Islet of Langerhans (tissue), 1 donor: ENCODE measurements around the gene PAGR1.
"Not testable (repeated sequence)": the region's sequence is repeated elsewhere in the genome, so short reads cannot be mapped to it uniquely, and the experiment has no call there.

Experiments
- FAIRE-seq: peaks from one replicate; lab custom pipeline; 2011; peaks lifted over from hg19 to GRCh38; lab: Jason Lieb, UNC

The PAGR1 gene

GRCh38 chr16:29812754-29813643 is 3.0 kb upstream of the PAGR1 start:
- FAIRE-seq: no peak

DNA sequence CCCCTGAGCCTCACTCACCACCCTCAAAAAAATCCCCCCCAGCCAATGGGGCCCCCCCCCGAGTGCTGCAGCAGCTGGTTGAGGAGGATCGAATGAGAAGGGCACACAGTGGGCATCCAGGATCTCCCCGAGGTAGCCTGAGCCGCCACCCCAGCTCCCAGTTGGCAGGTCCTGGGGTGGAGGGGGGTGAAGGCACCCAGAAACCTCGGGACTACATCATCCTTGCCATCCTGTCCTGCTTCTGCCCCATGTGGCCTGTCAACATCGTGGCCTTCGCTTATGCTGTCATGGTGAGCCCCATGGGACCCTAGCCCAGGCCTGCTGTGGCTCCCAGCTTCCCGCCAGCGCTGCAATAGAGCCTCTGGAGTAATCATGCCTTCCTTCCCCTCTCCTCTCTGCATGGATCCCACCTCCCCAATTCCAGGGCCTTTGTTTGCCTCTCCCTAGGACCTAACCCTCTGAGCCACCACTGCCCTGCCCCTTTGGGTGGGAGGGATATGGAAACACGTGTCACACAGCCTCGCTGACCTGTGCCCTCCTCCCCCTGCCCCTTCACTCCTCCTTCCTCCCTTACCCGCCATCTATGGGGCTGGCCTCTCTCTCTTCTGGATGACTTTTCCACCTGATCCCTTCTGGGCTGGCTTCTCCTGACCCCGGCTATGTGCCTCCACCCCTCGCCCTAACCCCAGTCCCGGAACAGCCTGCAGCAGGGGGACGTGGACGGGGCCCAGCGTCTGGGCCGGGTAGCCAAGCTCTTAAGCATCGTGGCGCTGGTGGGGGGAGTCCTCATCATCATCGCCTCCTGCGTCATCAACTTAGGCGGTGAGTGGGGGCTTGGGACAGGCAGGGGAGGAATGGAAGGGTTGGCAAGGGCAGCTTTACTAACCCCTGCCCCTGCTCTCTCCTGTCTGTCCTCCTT is 2.0 kb upstream of the PAGR1 start:
- FAIRE-seq: no peak

DNA sequence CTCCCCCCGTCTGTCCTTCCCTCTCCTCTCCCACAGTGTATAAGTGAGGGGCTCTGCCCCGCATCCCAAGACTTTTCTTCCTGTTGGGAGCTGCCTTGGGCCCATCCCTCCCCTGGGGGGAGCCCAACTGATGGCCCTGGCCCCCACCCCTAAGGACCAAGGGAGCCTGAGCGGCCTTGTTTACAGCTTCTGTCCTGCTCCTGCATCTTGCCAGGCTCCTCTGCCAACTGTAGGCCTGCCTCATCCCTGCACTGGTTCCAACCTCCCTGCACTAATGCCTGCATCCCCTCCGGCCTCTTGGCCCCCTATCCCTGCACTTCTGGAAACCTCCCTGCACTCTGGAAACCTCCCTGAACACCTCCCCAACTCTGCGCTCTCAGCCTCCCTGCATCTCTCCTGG is 1.4 kb upstream of the PAGR1 start:
- no peak for FAIRE-seq

- FAIRE-seq: no peak
Measured at GRCh38 chr16:29815032-29815721, 775 bp upstream of the PAGR1 start.

DNA sequence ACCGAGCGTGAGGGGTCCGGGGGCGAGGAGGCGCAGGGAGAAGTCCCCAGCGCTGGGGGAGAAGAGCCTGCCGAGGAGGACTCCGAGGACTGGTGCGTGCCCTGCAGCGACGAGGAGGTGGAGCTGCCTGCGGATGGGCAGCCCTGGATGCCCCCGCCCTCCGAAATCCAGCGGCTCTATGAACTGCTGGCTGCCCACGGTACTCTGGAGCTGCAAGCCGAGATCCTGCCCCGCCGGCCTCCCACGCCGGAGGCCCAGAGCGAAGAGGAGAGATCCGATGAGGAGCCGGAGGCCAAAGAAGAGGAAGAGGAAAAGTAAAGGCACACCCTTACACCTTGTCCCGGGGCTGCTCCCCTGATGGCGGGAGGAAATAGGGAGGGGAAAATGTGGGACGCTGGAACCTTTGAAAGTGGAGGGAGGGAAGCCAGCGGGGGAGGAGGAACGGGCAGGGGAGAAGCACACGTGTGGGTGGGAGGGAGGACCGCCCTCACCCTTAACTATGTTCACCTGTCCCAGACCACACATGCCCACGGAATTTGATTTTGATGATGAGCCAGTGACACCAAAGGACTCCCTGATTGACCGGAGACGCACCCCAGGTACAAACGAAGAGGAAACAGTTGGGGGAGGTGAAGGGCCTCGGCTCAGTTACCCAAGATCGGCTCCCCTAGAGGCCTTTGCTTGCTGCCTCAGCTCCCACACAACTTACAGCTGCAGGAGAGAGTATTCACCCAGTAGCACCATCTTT is 916 bp downstream of the PAGR1 start:
- FAIRE-seq: no peak

DNA sequence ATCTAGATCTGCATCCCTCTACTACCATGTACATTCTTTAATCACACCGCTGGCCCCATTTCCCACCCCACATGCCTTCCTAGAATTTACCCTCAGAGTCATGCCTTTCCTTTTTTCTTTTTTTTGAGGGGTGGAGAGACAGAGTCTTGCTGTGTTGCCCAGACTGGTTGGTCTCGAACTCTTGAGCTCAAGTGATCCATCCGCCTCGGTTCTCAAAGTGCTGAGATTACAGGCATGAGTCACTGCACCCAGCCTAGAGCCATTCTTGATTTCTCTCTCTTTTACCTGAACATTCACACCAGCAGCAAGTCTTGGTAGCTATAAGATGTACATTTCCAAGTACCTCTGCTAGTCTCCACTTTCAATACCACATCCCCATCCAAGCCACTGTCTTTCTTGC is 2.1 kb downstream of the PAGR1 start:
- FAIRE-seq: no peak

DNA sequence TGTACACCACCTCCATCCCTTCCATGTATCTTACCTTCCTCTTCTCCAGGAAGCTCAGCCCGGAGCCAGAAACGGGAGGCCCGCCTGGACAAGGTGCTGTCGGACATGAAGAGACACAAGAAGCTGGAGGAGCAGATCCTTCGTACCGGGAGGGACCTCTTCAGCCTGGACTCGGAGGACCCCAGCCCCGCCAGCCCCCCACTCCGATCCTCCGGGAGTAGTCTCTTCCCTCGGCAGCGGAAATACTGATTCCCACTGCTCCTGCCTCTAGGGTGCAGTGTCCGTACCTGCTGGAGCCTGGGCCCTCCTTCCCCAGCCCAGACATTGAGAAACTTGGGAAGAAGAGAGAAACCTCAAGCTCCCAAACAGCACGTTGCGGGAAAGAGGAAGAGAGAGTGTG is 3.6 kb downstream of the PAGR1 start:
- no peak for FAIRE-seq

DNA sequence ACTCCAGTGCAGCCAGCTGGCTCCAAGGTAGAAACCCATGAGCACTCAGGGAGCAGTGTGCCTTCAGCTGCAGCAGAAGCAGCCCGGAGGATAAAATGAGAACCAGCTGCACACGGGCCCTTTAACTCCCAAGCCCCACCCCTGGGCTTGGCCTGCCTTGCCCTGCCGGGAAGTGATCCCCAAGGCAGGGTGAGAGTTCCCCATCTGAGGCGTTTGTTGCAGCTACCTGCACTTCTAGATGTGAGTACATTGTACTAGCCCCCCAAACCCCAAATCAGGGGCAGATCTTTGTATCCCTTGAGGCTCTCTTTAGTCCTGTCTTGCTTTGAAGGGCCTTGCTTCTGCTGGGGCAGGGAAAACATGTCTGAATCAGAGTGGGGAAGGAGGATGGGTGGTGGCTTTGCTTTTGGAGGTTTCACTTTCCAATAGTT is 4.3 kb downstream of the PAGR1 start, which contains the start of gene MVP:
TSS of gene MVP (plus strand) at position 192 of the 431 bp plus-strand sequence. CDS start 10,088 bp downstream, outside the sequence.
- FAIRE-seq: no peak

DNA sequence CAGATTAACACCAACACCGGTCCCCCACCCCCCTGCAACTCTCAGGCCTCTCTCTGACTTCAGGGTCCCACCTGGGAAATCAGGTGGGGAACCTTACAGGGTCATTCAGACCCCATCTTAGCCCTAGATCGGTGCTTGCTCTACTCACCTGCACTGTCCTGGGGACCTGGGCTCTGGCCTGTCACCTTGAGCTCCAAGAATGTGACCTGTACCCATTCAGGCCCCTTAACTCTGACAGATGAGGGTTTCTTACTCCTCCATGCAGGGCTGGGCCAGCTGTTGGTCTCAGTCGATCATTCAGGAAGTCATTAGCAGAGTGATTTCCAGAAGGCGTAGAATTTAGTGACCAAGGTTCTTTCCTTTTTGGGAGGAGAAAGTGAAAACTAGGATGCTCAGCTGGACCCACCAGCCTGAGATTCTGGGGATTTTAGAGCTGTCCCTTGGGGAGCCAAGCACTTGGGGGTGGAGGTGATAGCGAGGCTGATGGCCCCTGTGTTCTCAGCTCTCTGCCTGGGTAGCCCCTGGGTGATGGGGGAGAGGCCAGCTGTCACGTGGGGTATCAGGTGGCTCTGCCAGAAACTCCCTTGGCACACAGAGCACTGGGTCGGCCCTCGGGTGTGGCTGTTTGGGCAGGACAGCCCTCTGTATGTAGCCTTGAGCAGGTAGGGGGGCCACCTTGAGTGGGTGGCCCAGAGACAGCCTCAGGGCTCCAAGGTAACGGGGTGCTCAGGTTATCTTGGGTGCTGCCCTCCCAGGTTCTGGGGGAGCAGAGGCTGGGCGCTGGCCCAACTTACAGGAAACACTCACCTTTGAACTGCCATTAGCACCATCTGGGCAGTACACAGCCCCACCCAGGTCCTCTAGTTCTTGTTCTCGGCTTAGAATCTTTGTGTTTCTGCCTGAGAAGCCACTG is 5.0 kb downstream of the PAGR1 start:
- FAIRE-seq: no peak

DNA sequence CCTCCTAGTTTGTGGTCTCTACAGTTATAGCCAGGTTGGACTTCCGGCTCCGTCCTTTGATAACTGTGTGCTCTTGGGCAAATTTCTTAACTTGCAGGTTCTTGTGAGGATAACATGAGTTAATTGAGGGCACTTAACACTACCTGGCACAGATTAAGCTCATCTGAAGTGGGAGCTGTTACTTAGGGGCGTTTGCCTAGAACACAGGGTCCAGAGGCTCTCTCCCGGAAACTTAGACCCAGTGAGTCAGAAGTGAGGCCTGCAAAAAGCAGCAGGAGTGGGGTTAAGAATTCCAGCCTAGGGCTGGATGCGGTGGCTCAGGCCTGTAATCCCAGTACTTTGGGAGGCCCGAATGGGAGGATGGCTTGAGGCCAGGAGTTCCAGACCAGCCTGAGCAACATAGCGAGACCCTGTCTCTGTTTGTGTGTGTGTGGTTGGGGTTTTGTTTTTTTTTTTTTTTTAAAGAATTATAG is 5.7 kb downstream of the PAGR1 start:
- no peak for FAIRE-seq

DNA sequence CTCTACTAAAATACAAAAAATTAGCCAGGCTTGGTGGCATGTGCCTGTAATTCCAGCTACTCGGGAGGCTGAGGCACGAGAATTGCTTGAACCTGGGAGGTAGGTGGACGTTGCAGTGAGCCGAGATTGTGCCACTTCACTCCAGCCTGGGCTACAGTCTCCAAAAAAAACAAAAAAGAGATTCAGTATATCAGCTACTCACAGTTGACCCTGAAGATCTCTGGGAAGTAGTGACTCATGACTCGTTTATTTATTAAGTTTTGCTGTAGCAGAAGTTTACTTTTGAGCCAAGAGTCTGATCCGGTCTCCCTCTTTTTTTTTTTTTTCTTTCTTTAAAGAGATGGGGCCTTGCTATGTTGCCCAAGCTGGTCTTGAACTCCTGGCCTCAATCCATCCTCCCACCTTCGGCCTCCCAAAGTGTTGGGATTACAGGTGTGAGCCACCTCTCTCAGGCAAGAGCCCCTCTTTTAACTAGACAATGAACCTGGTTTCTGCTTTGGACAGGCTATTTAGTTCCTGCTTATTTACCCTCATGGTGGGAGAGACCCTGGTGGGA is 8.7 kb downstream of the PAGR1 start:
- no peak for FAIRE-seq

GRCh38 chr16:29825145-29826044 is 9.4 kb downstream of the PAGR1 start:
- FAIRE-seq: no peak

DNA sequence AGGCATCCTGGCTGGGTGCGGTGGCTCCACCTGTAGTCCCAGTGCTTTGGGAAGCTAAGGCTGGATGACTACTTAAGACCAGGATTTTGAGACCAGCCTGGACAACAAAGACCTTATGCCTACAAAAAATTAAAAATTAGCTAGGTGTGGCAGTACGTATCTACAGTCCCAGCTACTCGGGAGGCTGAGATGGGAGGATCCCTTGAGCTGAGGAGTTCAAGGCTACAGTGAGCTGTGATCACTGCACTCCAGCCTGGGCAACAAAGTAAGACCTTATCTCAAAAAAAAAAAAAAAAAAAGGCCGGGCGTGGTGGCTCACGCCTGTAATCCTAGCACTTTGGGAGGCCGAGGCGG is 10.4 kb downstream of the PAGR1 start:
- no peak for FAIRE-seq

- no peak for FAIRE-seq
Measured at GRCh38 chr16:29830774-29831173, 14.8 kb downstream of the PAGR1 start.

- no peak for FAIRE-seq
Measured at GRCh38 chr16:29831490-29831889, 15.5 kb downstream of the PAGR1 start.

DNA sequence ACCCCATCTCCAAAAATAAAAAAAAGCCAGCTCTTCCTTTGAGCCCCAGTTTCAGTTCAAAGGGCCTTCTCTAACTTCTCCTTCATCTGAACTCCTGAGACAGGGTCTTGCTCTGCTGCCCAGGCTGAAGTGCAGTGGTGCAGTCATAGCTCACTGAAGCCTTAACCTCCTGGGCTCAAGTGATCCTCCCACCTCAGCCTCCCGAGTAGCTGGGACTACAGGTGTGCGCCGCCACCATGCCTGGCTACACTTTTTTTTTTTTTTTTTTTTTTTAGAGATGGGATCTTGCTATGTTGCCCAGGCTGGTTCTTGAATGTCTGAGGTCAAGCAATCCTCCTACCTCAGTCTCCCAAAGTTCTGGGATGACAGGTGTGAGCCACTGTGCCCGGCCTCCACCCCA is 17.3 kb downstream of the PAGR1 start:
- FAIRE-seq: not testable (repeated sequence)

GRCh38 chr16:29834079-29834478 is 18.1 kb downstream of the PAGR1 start:
- no peak for FAIRE-seq

DNA sequence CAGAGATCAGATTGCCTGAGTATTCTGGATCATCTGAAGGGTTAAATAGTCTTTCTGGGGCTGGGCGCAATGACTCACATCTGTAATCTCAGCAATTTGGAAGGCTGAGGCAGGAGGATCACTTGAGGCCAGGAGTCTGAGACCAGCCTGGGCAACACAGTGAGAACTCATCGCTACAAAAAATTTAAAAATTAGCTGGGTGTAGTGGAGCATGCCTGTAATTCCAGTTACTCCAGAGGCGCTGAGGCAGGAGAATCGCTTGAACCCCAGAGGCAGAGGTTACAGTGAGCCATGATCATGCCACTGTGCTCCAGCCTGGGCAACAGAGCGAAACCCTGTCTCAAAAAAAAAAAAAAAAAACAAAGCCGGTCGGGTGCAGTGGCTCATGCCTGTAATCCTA is 20.0 kb downstream of the PAGR1 start:
- FAIRE-seq: no peak

GRCh38 chr16:29836623-29837022 is 20.7 kb downstream of the PAGR1 start:
- no peak for FAIRE-seq
